GM11168 (cell line): Measurements from ENCODE around the gene DDX1.

ENCODE experiments used
- in situ Hi-C: fragments of 300-500 bp; cut with MboI; formaldehyde crosslinking; loops from one replicate; pipeline ENCODE4 v1.12.0; 2022; ENCODE audit warnings: low sequenced_read_pairs; ENCODE audit not compliant: unreplicated experiment

Gene DDX1

DNA sequence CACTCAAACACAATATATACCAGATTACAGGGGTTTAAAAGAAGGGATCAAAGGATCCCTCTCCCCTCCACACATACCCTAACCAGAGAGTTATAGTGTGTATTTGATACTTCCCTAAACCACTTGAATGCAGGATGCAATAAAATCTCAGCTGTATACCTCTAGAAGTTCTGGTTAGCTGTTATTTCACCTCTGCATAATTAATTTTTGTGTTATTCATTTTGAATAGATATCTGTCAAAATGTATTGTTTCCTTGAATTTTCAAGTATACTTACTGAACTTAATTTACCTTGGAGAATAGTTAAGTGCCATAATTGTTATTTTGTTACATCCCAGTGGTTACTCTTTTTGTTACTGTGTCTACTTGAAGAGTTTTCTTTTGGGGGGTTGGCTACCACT, 34.5 kb downstream of the DDX1 start:
- in situ Hi-C loops: loop anchor here (25.0 kb wide), 1 partner anchor 136 kb away; no protein-coding TSS in a partner anchor

- in situ Hi-C loops: loop anchor here (25.0 kb wide), 1 partner anchor 135 kb away; no protein-coding TSS in a partner anchor
Measured at GRCh38 chr2:15626967-15627366, 35.3 kb downstream of the DDX1 start.

DNA sequence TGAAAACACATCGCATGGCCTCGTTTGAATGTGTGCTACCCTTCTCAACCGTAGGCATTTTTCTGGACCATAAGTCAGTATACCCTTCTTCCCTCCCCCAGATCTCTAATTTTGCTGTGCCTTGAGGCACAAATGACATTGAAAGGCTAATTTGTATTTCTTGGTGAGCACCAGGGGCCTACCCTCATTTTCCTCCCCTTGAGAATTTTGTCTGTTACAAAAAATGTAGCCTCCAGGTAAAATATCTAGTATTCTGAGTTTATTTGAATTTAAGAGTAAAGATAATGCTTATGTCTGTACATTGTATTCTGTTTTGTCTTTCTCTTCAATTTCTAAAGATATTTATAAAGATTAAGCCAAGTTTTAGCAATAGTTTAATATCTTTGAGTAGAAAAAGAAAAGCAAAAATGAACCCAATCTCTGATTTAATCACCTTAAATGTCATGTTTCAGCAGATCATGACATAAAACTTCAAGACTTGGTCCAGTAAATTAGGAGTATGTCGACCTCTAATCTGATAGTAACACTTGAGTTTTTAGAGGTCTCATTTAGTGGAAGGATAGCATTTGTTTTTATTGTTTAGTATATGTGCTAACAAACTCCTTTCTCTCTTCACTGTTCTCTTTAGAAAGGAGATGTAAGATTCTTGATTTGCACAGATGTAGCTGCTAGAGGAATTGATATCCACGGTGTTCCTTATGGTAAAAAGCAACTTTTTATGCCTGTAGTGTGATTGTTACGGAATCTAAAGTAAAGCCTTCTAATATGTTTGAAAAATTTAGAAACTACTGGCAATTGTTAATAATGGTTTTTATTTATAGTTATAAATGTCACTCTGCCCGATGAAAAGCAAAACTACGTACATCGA, 36.4 kb downstream of the DDX1 start:
- in situ Hi-C loops: loop anchor here (25.0 kb wide), 1 partner anchor 134 kb away; no protein-coding TSS in a partner anchor

DNA sequence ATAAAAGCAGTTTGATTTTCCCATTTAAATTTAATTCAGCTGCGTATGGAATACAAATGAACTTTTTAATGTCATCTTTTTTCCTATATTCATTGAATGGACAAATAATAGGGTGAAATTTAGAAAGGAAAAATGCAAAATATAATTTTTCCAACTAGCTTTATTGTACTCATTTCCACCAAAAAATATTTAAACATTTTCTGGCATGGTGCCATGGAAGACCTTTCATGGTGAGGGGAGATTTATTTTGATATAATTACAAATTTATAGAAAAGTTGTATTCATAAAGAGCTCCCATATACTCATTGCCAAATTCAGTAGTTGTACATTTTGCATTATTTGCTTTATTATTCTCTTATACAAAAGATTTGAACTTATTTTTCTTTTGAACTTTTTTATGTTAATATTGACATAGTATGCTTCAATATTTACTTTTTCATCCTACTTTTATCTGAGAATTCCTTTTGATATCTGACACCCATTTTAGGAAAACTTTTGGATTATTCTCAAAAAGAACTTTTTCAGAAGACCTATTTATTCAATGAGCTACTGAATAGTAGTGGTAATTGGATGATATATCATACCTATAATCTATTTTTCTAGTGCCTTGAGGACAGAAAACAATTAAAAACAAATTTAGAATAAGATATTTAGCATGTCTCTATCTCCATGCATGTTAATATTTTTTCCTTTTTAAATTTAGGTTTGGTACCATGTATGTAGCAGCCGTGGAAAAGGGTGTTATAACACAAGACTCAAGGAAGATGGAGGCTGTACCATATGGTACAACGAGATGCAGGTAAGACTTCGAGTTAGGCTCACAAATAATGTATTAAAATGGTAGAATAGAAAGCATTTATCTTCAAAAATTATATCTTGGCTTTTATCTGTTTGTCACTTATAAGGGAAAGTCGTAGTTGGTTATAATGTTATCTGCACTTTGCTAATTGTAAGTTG, 37.5 kb downstream of the DDX1 start:
- in situ Hi-C loops: loop anchor here (25.0 kb wide), 1 partner anchor 133 kb away; no protein-coding TSS in a partner anchor

- in situ Hi-C loops: loop anchor here (25.0 kb wide), 1 partner anchor 132 kb away; no protein-coding TSS in a partner anchor
Measured at GRCh38 chr2:15630121-15630977, 38.7 kb downstream of the DDX1 start.

DNA sequence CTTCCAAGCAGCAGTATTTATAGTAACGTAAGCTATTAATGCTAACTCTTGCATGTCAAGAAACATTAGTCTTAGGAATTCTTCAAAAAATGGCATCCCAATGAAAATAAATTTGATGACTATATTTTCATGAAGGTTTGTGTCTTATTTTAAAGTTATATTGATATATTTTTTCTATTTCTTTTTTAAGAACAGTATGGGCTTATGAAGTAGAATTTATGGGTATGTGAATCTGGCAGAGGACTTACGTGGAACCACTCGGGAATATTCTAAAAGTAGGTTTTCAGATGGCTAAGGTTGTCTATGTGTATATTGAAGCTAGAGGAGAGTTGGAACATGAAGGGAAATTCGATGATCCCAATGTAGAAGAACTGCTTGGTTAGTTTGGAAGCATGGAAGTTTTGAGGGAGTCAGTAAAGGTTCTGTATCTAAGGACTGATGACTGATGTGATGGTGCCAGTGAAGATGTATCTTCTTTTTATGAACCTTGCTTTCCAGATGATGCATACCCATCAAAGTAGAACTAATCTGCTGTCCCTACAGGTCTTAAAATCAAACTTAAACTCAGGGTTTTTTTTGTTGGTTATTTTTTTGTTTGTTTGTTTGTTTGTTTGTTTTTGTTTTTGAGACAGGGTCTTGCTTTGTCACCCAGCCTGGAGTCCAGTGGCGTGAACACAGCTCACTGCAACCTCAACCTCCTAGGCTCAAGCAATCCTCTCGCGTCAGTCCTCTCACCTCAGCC, 39.5 kb downstream of the DDX1 start:
- in situ Hi-C loops: loop anchor here (25.0 kb wide), 1 partner anchor 131 kb away; no protein-coding TSS in a partner anchor

DNA sequence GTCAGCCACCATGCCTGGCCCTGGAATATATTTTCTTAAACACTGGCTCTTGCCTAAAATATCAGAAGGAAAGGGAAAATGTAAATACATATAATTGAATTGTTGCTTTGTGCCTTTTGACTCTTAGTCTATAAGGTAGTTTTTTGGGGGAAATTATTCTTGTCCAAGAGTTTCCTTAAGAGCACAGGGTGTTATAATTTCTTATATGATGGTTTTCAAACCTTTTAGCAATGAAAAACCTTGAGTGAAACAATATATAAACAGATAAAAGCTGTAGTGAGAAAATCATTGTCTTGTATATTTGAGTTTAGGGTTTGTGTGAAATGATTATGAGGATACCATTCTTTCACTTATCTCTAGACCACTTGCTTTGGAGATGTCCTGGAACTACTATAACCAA, 40.2 kb downstream of the DDX1 start:
- in situ Hi-C loops: loop anchor here (25.0 kb wide), 1 partner anchor 130 kb away; no protein-coding TSS in a partner anchor

GRCh38 chr2:15633043-15633970, 41.6 kb downstream of the DDX1 start:
- in situ Hi-C loops: loop anchor here (25.0 kb wide), 1 partner anchor 129 kb away; no protein-coding TSS in a partner anchor

GRCh38 chr2:15633971-15634346, 42.3 kb downstream of the DDX1 start:
- in situ Hi-C loops: loop anchor here (25.0 kb wide), 1 partner anchor 128 kb away; no protein-coding TSS in a partner anchor

GRCh38 chr2:15634846-15635490, 43.3 kb downstream of the DDX1 start:
- in situ Hi-C loops: loop anchor here (25.0 kb wide), 1 partner anchor 127 kb away; no protein-coding TSS in a partner anchor

DNA sequence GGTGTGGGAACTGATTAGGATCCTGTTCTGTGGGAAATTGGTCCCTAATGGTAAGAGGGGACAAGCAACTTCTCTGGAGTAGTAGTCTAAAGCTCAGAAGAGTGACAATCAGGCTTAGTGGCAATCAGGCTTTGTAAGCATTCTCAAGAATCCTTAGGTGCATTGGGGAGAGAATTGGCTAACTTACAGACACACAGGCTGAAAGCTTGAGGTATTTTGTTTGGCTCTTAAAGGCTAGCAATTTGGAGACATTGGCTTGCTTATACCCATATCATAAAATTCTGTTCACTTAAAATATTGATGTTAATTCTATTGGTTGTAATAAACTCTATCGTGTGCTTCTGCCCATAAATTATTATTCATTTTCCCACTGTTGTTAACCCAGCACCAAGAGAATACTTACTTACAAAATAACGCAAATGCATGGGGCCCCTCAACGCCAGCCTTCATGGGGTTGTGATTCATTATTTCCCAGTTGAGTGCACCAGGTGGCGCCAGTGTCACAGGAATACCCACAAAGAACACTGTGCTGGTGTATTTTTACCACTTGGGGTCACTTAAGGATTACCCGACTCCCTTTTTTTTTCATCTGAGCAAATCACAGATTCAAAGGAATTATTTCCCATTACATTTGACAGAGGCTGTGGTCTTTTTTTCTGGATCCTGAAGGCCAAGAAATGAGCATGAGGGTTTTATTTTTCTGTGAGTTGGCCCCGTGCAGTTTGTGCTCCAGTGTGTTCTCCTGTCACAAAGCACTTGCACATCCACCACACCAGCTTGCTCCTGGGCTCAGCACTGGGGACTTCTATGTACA, 45.5 kb downstream of the DDX1 start:
- in situ Hi-C loops: loop anchor here (25.0 kb wide), 1 partner anchor 125 kb away; no protein-coding TSS in a partner anchor

DNA sequence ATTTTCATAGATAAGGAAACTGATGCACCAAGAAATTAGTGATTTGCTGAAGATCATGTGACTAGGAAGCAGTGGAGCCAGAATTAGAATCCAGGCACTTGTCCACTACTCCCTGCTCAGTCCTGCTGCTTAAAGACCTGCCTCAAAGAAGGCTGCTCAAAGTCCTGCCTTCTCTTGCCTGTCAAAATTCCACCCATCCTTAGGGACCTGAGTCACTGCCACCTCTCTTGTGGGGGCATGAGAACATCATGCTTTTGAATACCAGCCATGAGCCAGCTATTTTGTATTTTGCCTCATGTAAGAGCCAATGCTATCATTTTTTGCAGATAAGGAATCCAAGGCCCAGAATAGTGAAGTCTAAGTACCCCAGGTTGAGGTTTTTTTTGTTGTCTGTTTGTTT, 47.1 kb downstream of the DDX1 start:
- in situ Hi-C loops: loop anchor here (25.0 kb wide), 1 partner anchor 124 kb away; no protein-coding TSS in a partner anchor

DNA sequence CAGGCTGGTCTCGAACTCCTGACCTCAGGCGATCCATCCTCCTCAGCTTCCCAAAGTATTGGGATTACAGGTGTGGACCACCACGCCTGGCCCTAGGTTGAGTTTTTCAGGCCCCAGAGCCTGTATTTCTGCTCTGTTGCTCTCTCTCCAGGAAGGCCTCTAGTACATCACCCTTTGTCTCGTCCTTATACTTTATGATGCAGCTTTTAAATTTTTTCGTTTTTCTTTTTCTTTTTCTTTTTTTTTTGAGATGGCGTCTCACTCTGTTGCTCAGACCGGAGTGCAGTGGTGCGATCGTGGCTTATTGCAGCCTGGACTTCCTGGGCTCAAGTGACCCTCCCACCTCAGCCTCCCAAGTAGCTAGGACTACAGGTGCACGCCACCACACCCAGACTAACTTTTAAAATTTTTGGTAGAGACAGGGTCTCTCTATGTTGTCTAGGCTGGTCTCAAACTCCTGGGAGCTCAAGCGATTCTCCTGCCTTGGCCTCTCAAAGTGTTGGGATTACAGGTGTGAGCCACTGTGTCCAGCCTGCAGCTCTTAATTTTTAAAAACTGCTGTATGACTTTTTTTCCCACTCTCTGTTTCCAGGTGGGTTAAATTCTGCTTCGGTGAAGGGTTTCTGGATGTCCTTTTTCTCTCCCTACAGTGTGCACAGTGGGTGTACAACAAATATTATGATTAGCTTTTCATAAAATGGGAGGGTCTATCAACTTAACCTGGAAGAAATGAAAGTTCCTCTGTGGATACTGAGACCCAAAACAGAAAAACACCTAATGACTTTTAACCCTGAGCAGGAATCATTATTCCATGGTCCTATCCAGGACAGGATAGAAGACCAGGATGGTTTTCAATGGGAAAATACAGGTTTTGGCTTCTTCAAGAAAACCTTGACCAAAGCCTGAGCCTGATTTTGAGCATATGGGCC, 47.9 kb downstream of the DDX1 start:
- in situ Hi-C loops: loop anchor here (25.0 kb wide), 1 partner anchor 123 kb away; no protein-coding TSS in a partner anchor

GRCh38 chr2:15640261-15640711, 48.6 kb downstream of the DDX1 start:
- in situ Hi-C loops: loop anchor here (25.0 kb wide), 1 partner anchor 122 kb away; no protein-coding TSS in a partner anchor

DNA sequence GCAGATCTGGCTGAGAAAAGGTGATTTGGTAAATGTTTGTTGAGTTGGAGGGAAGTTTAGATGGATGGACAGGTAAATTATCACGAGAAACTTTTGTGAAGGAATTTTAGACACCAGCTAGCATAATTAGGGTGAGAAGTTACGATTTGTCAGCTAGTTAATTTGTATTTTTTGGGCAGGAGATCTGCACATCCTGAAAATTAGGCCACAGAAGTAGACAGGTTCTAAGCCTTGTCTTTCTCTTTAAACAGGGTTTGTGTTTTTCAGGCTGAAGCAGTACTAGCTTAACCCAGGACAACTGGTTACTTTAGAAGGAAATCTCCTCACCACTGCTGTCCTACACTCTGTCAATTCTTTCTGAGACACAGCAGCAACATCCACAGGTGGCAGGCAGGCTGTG, 49.1 kb downstream of the DDX1 start:
- in situ Hi-C loops: loop anchor here (25.0 kb wide), 1 partner anchor 122 kb away; no protein-coding TSS in a partner anchor
